NCI-H2107 treated with DMSO at 0.1 percent for 48 hours (cell line): ENCODE data around the gene LHB.

Experiments used
- DNase-seq: peaks from one replicate; lab custom pipeline; 2025; ENCODE audit not compliant: unreplicated experiment; lab: John Stamatoyannopoulos, UW

LHB gene

DNA sequence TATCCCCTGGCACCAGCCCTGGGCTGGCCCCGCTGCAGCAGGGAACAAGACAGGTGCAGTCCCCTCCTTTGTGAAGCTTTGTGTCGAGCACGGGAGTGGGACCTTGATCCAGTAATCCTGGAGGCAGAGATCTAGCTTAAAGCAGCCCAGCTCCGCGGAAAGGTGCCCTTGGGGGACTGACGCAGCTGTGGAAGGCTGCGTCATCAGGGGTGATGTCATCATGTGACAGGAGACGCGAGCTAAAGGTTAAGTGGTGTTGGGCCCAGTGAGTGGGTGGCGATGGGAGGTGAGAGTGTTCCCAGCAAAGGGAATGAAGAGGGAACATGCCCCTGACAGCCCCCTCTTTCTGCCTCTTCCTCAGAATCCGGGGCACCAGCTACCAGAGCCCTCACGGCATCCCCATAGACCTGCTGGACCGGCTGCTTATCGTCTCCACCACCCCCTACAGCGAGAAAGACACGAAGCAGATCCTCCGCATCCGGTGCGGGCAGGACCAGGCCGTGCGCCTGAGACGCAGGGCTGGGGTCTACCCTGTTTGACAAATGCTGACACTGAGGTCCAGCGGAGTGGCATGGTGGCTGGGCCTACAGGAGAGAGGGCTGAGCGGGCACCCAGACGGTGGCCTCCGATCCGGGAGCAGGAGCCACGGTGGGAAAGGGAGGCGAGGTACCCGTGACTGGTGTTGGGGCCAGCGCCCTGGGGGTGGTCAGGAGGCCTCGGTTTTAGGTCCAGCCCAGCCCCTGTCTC, 2.6 kb downstream of the LHB start:
- no peak for DNase-seq

- DNase-seq: no peak
Observed at GRCh38 chr19:49011194-49011593, 5.7 kb downstream of the LHB start.

GRCh38 chr19:49010453-49010852, 6.4 kb downstream of the LHB start:
- no peak for DNase-seq

- no peak for DNase-seq
Observed at GRCh38 chr19:49009828-49010227, 7.1 kb downstream of the LHB start.

GRCh38 chr19:49006905-49007304, 10.0 kb downstream of the LHB start:
- no peak for DNase-seq

DNA sequence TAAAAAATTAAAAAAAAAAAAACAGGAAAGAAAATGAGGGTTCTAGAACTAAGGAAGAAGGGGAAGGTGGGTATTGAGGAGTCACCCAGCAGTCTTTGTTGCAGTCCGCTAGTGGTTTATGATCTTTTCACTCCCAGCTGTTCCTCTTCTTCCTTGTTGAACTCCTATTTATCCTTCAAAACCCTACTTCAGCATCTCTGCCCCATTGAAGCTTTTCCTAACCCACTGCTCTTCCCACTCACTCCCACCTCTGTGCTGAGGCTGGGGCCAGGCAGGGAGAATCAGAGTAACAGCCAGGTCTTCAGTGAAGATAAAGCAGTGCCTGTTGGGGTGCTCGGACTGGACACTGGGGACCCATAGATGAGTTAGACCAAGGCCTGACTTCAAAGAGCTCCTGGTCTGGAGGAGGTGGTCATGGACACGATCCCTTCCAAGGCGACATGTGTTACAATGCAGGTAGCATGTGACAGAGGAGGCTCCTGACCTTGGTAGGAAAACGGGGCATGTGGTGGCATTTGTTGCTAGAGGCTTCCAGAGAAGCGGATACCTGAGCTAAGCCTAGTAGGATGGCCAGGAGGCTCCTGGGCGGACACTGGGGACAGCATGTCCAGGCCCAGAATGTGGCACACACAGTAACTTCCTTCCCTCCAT, 11.8 kb downstream of the LHB start:
- DNase-seq: no peak

DNA sequence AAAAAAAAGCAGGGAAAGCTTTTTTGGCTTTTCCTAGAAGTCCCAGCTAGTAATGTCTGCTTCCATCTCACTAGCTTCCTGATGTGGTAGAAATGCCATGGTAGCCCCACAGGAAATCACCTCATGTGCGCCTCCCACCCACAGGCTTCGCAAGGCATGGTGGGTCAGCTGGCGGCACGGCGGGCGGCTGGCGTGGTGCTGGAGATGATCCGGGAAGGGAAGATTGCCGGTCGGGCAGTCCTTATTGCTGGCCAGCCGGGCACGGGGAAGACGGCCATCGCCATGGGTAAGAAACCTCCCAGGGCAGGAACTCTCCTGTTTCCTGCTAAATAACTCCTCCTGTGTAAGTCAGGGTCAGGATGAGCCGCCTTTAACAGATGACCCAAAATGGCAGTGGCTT, 12.8 kb downstream of the LHB start:
- no peak for DNase-seq

DNA sequence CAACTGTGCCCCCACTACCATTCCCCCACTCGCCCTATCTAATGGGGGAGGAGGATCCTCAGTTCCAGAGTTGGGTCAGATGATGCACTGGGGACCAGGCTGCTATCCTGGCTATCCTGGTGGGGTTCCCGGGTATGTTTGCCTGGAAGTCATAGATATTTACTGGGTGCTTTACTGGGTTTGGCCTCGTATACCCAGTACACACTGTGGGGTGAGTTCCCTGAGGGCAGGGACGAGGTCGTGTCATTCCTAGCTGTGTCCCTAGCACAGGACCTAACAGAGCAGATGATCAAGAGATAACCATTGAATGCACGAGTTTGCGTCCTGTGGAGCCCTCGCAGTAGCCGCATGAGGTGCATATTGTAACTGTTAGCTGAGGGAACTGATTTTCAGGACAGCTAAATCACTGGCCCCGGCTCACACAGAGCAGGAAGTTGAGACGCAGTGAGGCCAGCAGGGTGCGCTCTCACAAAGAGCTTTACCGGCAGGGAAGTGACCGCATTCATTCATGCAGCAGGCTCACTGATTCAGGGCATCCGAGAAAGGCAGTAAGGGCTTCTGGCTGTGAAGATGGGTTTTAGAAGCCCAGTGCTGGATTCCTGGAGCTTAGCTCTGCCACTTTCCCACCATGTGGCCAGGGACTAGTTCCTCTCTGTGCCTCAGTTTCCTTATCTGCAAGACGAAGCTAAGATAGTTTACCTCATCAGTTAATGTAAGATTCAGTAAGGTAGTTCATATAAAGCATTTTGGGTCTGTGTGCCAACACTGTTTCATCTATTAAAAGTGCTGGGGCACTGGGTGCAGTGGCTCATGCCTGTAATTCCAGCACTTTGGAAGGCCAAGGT, 17.2 kb downstream of the LHB start:
- DNase-seq: no peak

GRCh38 chr19:48997972-48998371, 18.9 kb downstream of the LHB start:
- peak; percentile 84 for DNase-seq

- DNase-seq: no peak
Observed at GRCh38 chr19:48994035-48994386, 22.9 kb downstream of the LHB start.

GRCh38 chr19:48993175-48994034, 23.5 kb downstream of the LHB start, which contains the start of the genes GYS1 and RUVBL2:
Gene GYS1, minus strand, starts transcription at chr19:48993309. Its CDS starts 197 bp downstream, at chr19:48993112.
Gene RUVBL2, plus strand, starts transcription at chr19:48993887. Its CDS starts 25 bp downstream, at chr19:48993912.
- peak; percentile 96 for DNase-seq

- peak; percentile 21 for DNase-seq
Observed at GRCh38 chr19:48992581-48993174, 24.2 kb downstream of the LHB start.

GRCh38 chr19:48991873-48992580, 24.9 kb downstream of the LHB start:
- peak; percentile 3 for DNase-seq

GRCh38 chr19:48991011-48991609, 25.8 kb downstream of the LHB start:
- no peak for DNase-seq

- DNase-seq: no peak
Observed at GRCh38 chr19:48990400-48990799, 26.5 kb downstream of the LHB start.

DNA sequence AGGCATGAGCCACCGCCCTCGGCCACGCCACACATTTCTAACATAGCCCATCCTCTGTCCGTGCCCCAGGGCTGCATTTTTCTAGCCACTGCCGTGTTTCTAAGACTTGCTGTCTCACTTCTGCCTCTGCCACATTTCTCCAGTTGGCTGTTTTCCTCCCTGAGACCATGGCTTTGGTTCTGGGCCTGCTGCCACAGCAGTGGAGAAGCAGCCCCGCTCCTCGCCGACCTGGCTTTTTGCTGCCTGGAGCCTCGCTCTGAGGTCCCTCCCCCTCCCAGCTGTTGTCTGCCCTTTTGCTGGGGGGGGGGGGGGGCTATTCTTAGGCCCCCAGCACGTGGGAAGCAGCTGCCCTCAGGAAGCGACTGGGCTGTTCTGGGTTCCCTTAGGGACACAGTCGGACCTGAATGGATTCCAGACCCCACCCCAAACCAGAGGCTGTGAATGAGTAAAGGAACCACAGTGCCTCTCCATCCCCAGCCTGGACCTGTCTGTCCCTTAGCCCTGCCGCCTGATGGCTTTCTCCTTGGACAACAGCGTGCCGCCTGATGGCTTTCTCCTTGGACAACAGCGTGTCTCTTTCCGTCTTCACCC, 27.1 kb downstream of the LHB start:
- no peak for DNase-seq

DNA sequence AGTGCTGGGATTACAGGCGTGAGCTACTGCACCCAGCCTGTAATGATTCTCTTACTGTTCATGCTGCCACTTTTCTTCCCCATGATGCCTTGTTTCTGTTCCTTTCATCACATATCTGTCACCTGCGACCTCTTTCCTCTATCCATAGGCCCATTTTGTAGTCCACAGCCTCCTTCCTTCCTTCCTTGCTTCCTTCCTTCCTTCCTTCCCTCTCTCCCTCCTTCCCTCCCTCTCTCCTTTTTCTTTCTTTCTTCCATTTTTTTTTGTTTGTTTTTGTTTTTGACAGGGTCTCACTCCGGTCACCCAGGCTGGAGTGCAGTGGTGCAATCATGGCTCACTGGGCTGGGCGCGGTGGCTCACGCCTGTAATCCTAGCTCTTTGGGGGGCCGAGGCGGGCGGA, 28.0 kb downstream of the LHB start:
- DNase-seq: no peak

GRCh38 chr19:48988286-48988685, 28.6 kb downstream of the LHB start:
- no peak for DNase-seq

DNA sequence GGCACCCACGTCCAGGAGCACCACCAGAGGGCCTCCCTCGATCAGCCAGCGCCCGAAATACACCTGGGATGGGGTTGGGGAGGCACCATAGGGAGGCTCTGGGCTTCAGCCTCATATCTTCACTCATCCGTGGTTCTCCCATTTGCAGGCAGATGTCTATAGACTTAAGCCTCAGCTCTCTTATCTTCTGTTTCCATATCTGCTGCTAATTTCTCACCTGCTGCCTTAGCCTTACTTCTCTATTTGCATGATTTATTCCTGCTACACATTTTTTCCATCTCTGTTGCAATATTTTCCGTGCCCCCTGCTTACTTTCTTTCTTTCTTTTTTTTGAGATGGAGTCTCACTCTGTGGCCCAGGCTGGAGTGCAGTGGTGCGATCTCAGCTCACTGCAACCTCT, 29.6 kb downstream of the LHB start:
- DNase-seq: no peak
